ENCODE measurements around the gene PFKFB4.

PFKFB4 gene

GRCh38 chr3:48503401-48504050, 53.1 kb downstream of the PFKFB4 start:
- Histone ChIP-seq H3K27me3 (ENCODE audit: control insufficient read depth, low read length) (no peaks in the 10 kb centered on the region), H3K4me3 (ENCODE audit: low read length) (peak overlapping the region; percentile 90), H3F3A (ENCODE audit: control insufficient read depth, insufficient read depth) (peaks cover 3% of the 10 kb centered on the region; the same call in 1 of the 2 replicates), H3K36me3 (ENCODE audit: control insufficient read depth, low read length) (no peaks in the 10 kb centered on the region), H3K9me2 (replicated peaks; ENCODE audit: control insufficient read depth, low read length) (no peaks in the 10 kb centered on the region), H3K4me2 (ENCODE audit: low read length) (peak overlapping the region; percentile 99), H3K9me3 (ENCODE audit: control insufficient read depth, insufficient read depth, low read length) (no peaks in the 10 kb centered on the region), H4K20me1 (ENCODE audit: control insufficient read depth, insufficient read depth, low read depth, low read length) (no peaks in the 10 kb centered on the region), H3K27ac (ENCODE audit: low read depth, low read length) (no peak overlapping the region), H3K79me2 (ENCODE audit: control insufficient read depth, low read length) (peaks cover 5% of the 10 kb centered on the region; the same call in 1 of the 2 replicates), H3K4me1 (ENCODE audit: control insufficient read depth, low read length) (peaks cover 34% of the 10 kb centered on the region)
- TF ChIP-seq EZH2phosphoT487 (IDR thresholded peaks at IDR 0.05; ENCODE audit: borderline replicate concordance, low read length) = no peak
- TF ChIP-seq CTCF (IDR thresholded peaks at IDR 0.05; ENCODE audit: low read depth, low read length, poor library complexity, severe bottlenecking) = no peak

GRCh38 chr3:48502728-48503168, 53.9 kb downstream of the PFKFB4 start:
- Histone ChIP-seq H3K27ac (ENCODE audit: low read depth, low read length) (no peak overlapping the region), H3K4me2 (ENCODE audit: low read length) (peak overlapping the region; percentile 99), H3K27me3 (ENCODE audit: control insufficient read depth, low read length) (no peaks in the 10 kb centered on the region), H3K9me2 (replicated peaks; ENCODE audit: control insufficient read depth, low read length) (no peaks in the 10 kb centered on the region), H3K4me3 (ENCODE audit: low read length) (no peak overlapping the region; the same call in 1 of the 2 replicates), H3K36me3 (ENCODE audit: control insufficient read depth, low read length) (no peaks in the 10 kb centered on the region), H3K9me3 (ENCODE audit: control insufficient read depth, insufficient read depth, low read length) (no peaks in the 10 kb centered on the region), H4K20me1 (ENCODE audit: control insufficient read depth, insufficient read depth, low read depth, low read length) (no peaks in the 10 kb centered on the region), H3K4me1 (ENCODE audit: control insufficient read depth, low read length) (peaks cover 36% of the 10 kb centered on the region), H3K79me2 (ENCODE audit: control insufficient read depth, low read length) (peaks cover 5% of the 10 kb centered on the region; the same call in 1 of the 2 replicates), H3F3A (ENCODE audit: control insufficient read depth, insufficient read depth) (peaks cover 7% of the 10 kb centered on the region; the same call in 1 of the 2 replicates)
- TF ChIP-seq CTCF (IDR thresholded peaks at IDR 0.05; ENCODE audit: low read depth, low read length, poor library complexity, severe bottlenecking) (no peak), EZH2phosphoT487 (IDR thresholded peaks at IDR 0.05; ENCODE audit: borderline replicate concordance, low read length) (no peak)

GRCh38 chr3:48502121-48502520, 54.5 kb downstream of the PFKFB4 start:
- H3F3A ChIP-seq (ENCODE audit: control insufficient read depth, insufficient read depth) = peaks cover 4% of the 10 kb centered on the region; the same call in 1 of the 2 replicates
- H3K79me2 ChIP-seq (ENCODE audit: control insufficient read depth, low read length) = peaks cover 5% of the 10 kb centered on the region; the same call in 1 of the 2 replicates
- TF ChIP-seq CTCF (IDR thresholded peaks at IDR 0.05; ENCODE audit: low read depth, low read length, poor library complexity, severe bottlenecking) (no peak), EZH2phosphoT487 (IDR thresholded peaks at IDR 0.05; ENCODE audit: borderline replicate concordance, low read length) (no peak)
- no peak overlapping the region for H3K4me2 ChIP-seq (ENCODE audit: low read length)
- H3K27ac ChIP-seq (ENCODE audit: low read depth, low read length) = no peak overlapping the region
- H3K27me3 ChIP-seq (ENCODE audit: control insufficient read depth, low read length) = no peaks in the 10 kb centered on the region
- peaks cover 32% of the 10 kb centered on the region for H3K4me1 ChIP-seq (ENCODE audit: control insufficient read depth, low read length)
- no peaks in the 10 kb centered on the region for H3K36me3 ChIP-seq (ENCODE audit: control insufficient read depth, low read length)
- H3K4me3 ChIP-seq (ENCODE audit: low read length) = no peak overlapping the region
- H3K9me3 ChIP-seq (ENCODE audit: control insufficient read depth, insufficient read depth, low read length) = no peaks in the 10 kb centered on the region
- no peaks in the 10 kb centered on the region for H3K9me2 ChIP-seq (replicated peaks; ENCODE audit: control insufficient read depth, low read length)
- H4K20me1 ChIP-seq (ENCODE audit: control insufficient read depth, insufficient read depth, low read depth, low read length) = no peaks in the 10 kb centered on the region
